Measurements from ENCODE around the gene BRINP3. TPM values are rescaled to one million over a fixed set of nuclear protein-coding genes. Genes with fewer than 3 reads are reported as not detected.

Gene BRINP3
- total RNA-seq, 1 donor from 2014 or later: not detected

DNA sequence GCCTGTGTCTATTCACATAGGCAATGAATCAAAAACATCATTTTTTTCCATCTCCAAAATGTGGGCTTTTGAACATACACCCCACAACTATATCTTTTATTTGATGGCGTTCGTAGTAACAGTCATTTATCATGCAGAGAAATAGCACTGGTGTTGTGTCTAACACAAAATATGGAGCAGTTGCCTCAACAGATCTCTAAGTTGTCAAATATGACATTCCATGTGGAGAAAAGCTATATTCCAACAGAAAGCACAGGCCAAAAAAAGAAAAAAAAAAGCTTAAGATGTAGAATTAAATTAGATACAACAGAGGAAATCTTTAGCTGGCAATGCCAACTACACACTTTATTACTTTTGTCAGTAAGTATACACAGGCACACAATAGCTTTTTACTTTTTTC lies 411.7 kb downstream of the BRINP3 start:
- H3K4me3 ChIP-seq (ENCODE audit: low read depth, low read length): no peak overlapping the region
- DNase-seq (ENCODE audit: low read depth): no peak

DNA sequence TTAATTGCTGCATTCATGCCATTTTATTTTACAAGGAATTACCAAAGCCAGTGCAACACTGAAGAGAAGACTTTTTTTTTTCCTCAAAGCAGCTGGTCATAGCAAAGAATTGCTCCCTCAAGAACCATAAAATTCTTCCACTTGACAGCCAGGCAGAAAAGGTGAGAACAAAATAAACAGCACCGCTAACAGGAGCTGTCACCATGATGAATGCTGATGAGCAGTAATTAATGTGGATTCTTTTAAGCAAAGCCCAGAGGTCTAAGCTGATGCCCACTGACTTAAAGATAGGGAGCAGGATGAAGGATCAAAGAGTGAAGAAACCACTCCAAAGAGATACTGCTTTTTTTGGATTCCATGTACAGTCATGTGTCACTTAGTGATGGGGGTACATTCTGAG lies 428.4 kb downstream of the BRINP3 start:
- no peak for DNase-seq (ENCODE audit: low read depth)
- TF ChIP-seq, protein P1, sequence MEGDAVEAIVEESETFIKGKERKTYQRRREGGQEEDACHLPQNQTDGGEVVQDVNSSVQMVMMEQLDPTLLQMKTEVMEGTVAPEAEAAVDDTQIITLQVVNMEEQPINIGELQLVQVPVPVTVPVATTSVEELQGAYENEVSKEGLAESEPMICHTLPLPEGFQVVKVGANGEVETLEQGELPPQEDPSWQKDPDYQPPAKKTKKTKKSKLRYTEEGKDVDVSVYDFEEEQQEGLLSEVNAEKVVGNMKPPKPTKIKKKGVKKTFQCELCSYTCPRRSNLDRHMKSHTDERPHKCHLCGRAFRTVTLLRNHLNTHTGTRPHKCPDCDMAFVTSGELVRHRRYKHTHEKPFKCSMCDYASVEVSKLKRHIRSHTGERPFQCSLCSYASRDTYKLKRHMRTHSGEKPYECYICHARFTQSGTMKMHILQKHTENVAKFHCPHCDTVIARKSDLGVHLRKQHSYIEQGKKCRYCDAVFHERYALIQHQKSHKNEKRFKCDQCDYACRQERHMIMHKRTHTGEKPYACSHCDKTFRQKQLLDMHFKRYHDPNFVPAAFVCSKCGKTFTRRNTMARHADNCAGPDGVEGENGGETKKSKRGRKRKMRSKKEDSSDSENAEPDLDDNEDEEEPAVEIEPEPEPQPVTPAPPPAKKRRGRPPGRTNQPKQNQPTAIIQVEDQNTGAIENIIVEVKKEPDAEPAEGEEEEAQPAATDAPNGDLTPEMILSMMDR (conservative IDR thresholded peaks at IDR 0.05; ENCODE audit: low read depth, low read length): no peak
- H3K4me3 ChIP-seq (ENCODE audit: low read depth, low read length): no peak overlapping the region

More for the DNA sequence above, 411.7 kb downstream of the BRINP3 start:
- TF ChIP-seq, protein P1 (conservative IDR thresholded peaks at IDR 0.05; ENCODE audit: low read depth, low read length): no peak
